GM21381 (cell line): Measurements from ENCODE around the gene GALNT12.

Experiments used
- ATAC-seq: cut with Tn5 transposase; IDR thresholded peaks from one replicate; pipeline ENCODE4 v1.9.1; 2021; ENCODE audit warnings: mild to moderate bottlenecking, moderate library complexity; ENCODE audit not compliant: unreplicated experiment

The GALNT12 gene

GRCh38 chr9:98801561-98801960 lies 5.9 kb upstream of the GALNT12 start:
- ATAC-seq = no peak

- no peak for ATAC-seq
These were observed 5.5 kb upstream of the GALNT12 start for GRCh38 chr9:98801969-98802371.

GRCh38 chr9:98804083-98804482 lies 3.4 kb upstream of the GALNT12 start:
- no peak for ATAC-seq

GRCh38 chr9:98805506-98806272 lies 1.8 kb upstream of the GALNT12 start:
- ATAC-seq = no peak

- ATAC-seq = no peak
These were observed 955 bp upstream of the GALNT12 start for GRCh38 chr9:98806394-98807035.

- no peak for ATAC-seq
These were observed 335 bp downstream of the GALNT12 start for GRCh38 chr9:98807814-98808195.

GRCh38 chr9:98808411-98808815 lies 943 bp downstream of the GALNT12 start:
- no peak for ATAC-seq

- ATAC-seq = no peak
These were observed 1.4 kb downstream of the GALNT12 start for GRCh38 chr9:98808875-98809274.

- no peak for ATAC-seq
These were observed 2.0 kb downstream of the GALNT12 start for GRCh38 chr9:98809311-98810101.

GRCh38 chr9:98810102-98810842 lies 2.8 kb downstream of the GALNT12 start:
- no peak for ATAC-seq

GRCh38 chr9:98811051-98811650 lies 3.7 kb downstream of the GALNT12 start:
- ATAC-seq = no peak

- no peak for ATAC-seq
These were observed 8.0 kb downstream of the GALNT12 start for GRCh38 chr9:98815391-98815951.

- ATAC-seq = no peak
These were observed 11.3 kb downstream of the GALNT12 start for GRCh38 chr9:98818764-98819163.

GRCh38 chr9:98819231-98819630 lies 11.8 kb downstream of the GALNT12 start:
- no peak for ATAC-seq

- no peak for ATAC-seq
These were observed 14.4 kb downstream of the GALNT12 start for GRCh38 chr9:98821831-98822230.

- no peak for ATAC-seq
These were observed 15.2 kb downstream of the GALNT12 start for GRCh38 chr9:98822661-98823060.

- ATAC-seq = no peak
These were observed 16.3 kb downstream of the GALNT12 start for GRCh38 chr9:98823666-98824334.

- no peak for ATAC-seq
These were observed 17.9 kb downstream of the GALNT12 start for GRCh38 chr9:98825414-98825813.

GRCh38 chr9:98826716-98827115 lies 19.2 kb downstream of the GALNT12 start:
- no peak for ATAC-seq

GRCh38 chr9:98829766-98830165 lies 22.3 kb downstream of the GALNT12 start:
- ATAC-seq = no peak
